Lower leg skin (tissue), 4 donors: Measurements from ENCODE around the gene CLDN7. TPM values are rescaled to one million over a fixed set of nuclear protein-coding genes. Genes with fewer than 3 reads are reported as not detected.
A peak's percentile ranks its signal among the peaks of the same experiment; 100 is the strongest.

Experiments used
- DNase-seq, 2 donors: peaks; one replicate each; pipeline ENCODE4 v3.0.0-alpha.2; 2019; ENCODE audit warnings: low spot score in 2 of 2
- H3K4me3 ChIP-seq: fragments of 200-600 bp; sonication (generic); 2 replicates; pipeline ENCODE4 v1.5.1; 2017; ENCODE audit warnings: mild to moderate bottlenecking, low read depth; ENCODE audit not compliant: poor library complexity, severe bottlenecking
- POLR2A ChIP-seq, 2 donors: fragments of 450-650 bp; IDR thresholded peaks; one replicate each; pipeline ENCODE4 v1.6.1; 2016 to 2017; ENCODE audit warnings: antibody characterized with exemption in 2 of 2, mild to moderate bottlenecking in 1 of 2, moderate library complexity in 1 of 2
- WGBS, 2 donors: methylation state at CpG; one replicate each; pipeline ENCODE4 v1.1.5; 2018; 5-methylcytosine and 5-hydroxymethylcytosine counted together
- intact Hi-C: fragments of 100-400 bp; cut with DNase I; formaldehyde crosslinking; loops from one replicate; pipeline ENCODE4 v1.15.0; 2023; ENCODE audit warnings: low total_unique reads
- total RNA-seq, 4 donors: library from RNA; depleted of rRNA; stranded (reverse); fragments of >200 nt; gene quantifications; one replicate each; pipeline ENCODE4 v1.1.0, GENCODE V29; 2016
- TF ChIP-seq, protein P1 (sequence below), 3 donors: fragments of 450-650 bp; IDR thresholded peaks; one replicate each; pipeline ENCODE4 v1.5.1; 2016; ENCODE audit warnings: antibody characterized with exemption in 3 of 3, mild to moderate bottlenecking in 3 of 3, moderate library complexity in 2 of 3

The CLDN7 gene
- 10 to 100 TPM in 3 of 4 donors, 1 to 10 TPM in 1; 6.7 to 25.6 (median 14.4) TPM for total RNA-seq

DNA sequence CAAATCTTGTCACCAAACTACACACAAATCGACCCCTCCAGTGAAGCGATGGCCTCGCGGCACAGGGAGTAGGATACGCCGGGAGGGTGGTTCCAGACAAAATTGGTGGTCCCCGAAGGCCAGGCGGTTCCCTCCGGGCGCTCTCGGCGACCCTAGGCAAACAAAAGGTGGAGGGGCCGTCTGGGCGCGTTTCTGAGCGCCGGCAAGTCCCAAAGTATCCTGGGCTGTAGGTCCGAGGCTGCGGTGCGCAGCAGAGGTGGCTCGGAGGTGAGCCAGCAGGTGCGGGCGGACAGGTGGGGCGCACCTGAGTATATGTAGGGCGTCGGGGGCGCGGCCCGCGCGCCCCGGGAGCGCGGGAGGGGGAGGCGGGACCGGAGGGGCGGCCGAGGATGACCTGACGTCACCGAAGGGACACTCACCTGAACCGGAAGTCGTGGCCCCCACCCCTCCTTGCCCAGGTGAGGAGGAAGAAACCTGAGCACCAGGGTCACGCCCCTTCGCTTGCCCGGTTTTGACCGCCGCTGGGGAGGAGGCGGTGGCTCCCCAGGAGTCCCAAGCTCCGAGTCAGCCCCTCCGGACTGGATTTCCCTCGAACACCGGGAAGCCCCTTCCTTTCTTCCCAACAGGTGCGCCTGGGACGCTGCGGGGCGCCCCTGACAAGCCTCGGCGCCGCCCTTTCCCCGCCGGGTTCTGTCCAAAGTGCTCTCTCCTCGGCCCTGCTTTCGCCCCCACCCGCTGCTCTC, at the start of gene CLDN7:
CLDN7 (minus strand) TSS at position 287 of the 743 bp plus-strand sequence. CDS start 435 bp downstream, outside the sequence.
- intact Hi-C loops: no loop called here
- 7 to 10% methylated on average over 39 to 58 of the region's 64 CpGs for WGBS, 2 donors
- DNase-seq: peak in 1 of 2 donors; percentile 91
- TF ChIP-seq, protein P1, sequence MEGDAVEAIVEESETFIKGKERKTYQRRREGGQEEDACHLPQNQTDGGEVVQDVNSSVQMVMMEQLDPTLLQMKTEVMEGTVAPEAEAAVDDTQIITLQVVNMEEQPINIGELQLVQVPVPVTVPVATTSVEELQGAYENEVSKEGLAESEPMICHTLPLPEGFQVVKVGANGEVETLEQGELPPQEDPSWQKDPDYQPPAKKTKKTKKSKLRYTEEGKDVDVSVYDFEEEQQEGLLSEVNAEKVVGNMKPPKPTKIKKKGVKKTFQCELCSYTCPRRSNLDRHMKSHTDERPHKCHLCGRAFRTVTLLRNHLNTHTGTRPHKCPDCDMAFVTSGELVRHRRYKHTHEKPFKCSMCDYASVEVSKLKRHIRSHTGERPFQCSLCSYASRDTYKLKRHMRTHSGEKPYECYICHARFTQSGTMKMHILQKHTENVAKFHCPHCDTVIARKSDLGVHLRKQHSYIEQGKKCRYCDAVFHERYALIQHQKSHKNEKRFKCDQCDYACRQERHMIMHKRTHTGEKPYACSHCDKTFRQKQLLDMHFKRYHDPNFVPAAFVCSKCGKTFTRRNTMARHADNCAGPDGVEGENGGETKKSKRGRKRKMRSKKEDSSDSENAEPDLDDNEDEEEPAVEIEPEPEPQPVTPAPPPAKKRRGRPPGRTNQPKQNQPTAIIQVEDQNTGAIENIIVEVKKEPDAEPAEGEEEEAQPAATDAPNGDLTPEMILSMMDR (IDR thresholded peaks at IDR 0.05): no peak
- no peak for TF ChIP-seq POLR2A (IDR thresholded peaks at IDR 0.05)
- H3K4me3 ChIP-seq: peak within 1 kb of the TSS; percentile 13

DNA sequence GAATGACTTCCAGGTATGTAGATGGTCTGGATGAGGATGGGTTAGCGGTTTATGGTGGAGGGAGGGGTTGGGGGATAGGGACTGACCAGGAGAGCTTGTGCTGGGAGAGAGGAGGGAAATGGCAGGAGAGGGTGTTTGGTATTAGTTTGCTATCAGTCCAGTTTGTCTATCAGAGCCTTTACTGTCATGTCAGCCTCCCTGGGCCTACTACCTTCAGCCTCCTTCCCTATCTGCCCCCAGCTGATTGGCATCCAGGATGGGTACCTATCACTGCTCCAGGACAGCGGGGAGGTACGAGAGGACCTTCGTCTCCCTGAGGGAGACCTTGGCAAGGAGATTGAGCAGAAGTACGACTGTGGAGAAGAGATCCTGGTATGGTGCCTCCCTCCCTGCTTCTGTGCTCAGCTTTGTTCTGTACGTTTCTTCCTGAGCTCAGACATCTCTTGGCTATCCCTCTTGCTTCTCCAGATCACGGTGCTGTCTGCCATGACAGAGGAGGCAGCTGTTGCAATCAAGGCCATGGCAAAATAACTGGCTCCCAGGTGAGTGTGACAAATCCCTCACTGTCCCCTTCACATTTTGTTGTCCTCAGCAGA, 48.9 kb upstream of the CLDN7 start:
- no peak overlapping the region for H3K4me3 ChIP-seq
- DNase-seq: no peak
- intact Hi-C loops: no loop called here
- WGBS, 2 donors: 74 to 81% methylated on average over 7 of the region's 7 CpGs
- TF ChIP-seq, protein P1 (IDR thresholded peaks at IDR 0.05): no peak
- TF ChIP-seq POLR2A (IDR thresholded peaks at IDR 0.05): no peak

DNA sequence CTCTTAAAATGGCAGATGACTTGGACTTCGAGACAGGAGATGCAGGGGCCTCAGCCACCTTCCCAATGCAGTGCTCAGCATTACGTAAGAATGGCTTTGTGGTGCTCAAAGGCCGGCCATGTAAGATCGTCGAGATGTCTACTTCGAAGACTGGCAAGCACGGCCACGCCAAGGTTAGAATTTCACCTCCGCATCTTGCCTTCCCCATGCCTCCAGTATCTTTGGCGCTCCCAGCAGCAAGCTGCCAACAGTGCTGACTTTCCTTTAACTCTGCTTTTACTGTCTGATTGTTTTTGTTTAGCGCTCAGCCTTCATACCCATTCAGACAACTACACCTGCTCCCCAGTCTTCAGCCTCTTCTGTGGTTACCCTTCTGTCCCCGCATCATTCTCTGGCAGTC, 47.4 kb upstream of the CLDN7 start:
- TF ChIP-seq POLR2A (IDR thresholded peaks at IDR 0.05): no peak
- TF ChIP-seq, protein P1 (IDR thresholded peaks at IDR 0.05): no peak
- WGBS, 2 donors: 81 to 86% methylated on average over 12 of the region's 12 CpGs
- H3K4me3 ChIP-seq: no peak overlapping the region
- intact Hi-C loops: no loop called here
- DNase-seq: no peak

- TF ChIP-seq, protein P1 (IDR thresholded peaks at IDR 0.05): no peak
- TF ChIP-seq POLR2A (IDR thresholded peaks at IDR 0.05): no peak
- 0 to 1% methylated on average over 14 of the region's 14 CpGs for WGBS, 2 donors
- H3K4me3 ChIP-seq: peak overlapping the region; percentile 85
- intact Hi-C loops: no loop called here
- DNase-seq: peak; percentile 88 to 96
Measured at GRCh38 chr17:7308625-7309433, 46.6 kb upstream of the CLDN7 start.

DNA sequence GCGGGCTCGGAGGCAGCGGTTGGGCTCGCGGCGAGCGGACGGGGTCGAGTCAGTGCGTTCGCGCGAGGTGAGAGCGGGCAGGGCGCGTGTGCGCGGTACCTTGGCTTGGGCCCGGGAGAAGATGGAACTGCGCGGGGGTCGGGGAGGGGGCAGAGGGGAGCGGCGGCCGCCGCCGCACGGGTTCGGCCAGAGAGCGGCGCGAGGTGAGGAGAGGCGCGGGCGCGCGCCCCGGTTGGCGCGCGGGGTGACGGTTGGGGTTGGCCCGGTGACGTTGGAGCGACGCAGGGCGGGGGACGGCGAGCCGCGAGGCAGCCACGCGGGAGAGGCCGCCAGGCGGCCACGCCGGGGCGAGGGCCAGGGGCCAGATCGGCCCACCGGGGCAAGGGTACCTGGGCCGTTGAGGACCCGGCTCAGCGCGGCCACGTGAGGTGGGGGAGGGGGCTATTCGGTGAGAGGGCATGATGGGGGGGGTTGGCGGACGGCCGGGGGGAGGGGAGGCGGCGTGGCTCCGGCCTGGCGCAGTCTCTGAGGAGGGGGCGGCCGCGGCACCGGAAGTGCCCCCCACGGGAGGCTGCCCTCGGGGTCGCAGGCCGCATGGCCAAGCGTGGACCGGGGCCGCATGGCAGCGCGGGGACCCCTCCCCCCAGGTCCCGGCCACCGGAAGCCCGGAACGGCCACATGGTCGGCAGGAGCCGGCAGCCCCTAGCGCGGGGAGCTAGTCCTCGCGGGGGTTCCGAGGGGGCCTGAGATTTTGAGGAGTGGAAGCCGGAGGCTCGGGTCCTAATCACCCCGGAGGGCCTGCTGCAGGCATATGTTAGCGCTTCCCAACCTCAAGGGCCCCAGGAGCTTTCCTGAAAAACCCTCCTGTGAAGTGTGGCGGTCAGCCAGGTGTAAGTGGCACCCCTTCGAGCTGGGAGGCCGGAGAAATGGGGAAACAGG, 45.7 kb upstream of the CLDN7 start:
- peak in 1 of 2 donors; percentile 48 for DNase-seq
- peak overlapping the region; percentile 85 for H3K4me3 ChIP-seq
- intact Hi-C loops: no loop called here
- TF ChIP-seq, protein P1 (IDR thresholded peaks at IDR 0.05): no peak
- TF ChIP-seq POLR2A (IDR thresholded peaks at IDR 0.05): peak in 1 of 2 donors; percentile 41
- WGBS, 2 donors: 0 to 1% methylated on average over 57 to 72 of the region's 104 CpGs
